HEK293T (cell line): ENCODE results near the gene SEC31A.

ENCODE experiments used
- BHLHE40 ChIP-seq: fragments of 450-650 bp; IDR thresholded peaks from 2 replicates; pipeline ENCODE4 v1.6.1; 2016; ENCODE audit warnings: mild to moderate bottlenecking, moderate library complexity, borderline replicate concordance
- ELF4 ChIP-seq: fragments of 450-650 bp; IDR thresholded peaks from 2 replicates; pipeline ENCODE4 v1.6.1; 2017; ENCODE audit warnings: antibody characterized with exemption
- FOXK2 ChIP-seq: fragments of 450-650 bp; IDR thresholded peaks from 2 replicates; pipeline ENCODE4 v1.6.1; 2016; ENCODE audit warnings: mild to moderate bottlenecking
- FOXM1 ChIP-seq: fragments of 450-650 bp; IDR thresholded peaks from 2 replicates; pipeline ENCODE4 v1.6.1; 2017; ENCODE audit warnings: mild to moderate bottlenecking, borderline replicate concordance
- HDGF ChIP-seq: fragments of 450-650 bp; IDR thresholded peaks from 2 replicates; pipeline ENCODE4 v1.6.1; 2017; ENCODE audit warnings: antibody characterized with exemption, borderline replicate concordance
- NFRKB ChIP-seq: fragments of 450-650 bp; IDR thresholded peaks from 2 replicates; pipeline ENCODE4 v1.6.1; 2016; ENCODE audit warnings: mild to moderate bottlenecking, moderate library complexity
- SP1 ChIP-seq: fragments of 450-650 bp; IDR thresholded peaks from 2 replicates; pipeline ENCODE4 v1.6.1; 2017
- SUZ12 ChIP-seq: fragments of 450-650 bp; IDR thresholded peaks from 2 replicates; pipeline ENCODE4 v1.6.1; 2016; ENCODE audit warnings: mild to moderate bottlenecking
- TF ChIP-seq, protein P1 (sequence below): fragments of 450-650 bp; IDR thresholded peaks from 2 replicates; pipeline ENCODE4 v1.6.1; 2016

DNA sequence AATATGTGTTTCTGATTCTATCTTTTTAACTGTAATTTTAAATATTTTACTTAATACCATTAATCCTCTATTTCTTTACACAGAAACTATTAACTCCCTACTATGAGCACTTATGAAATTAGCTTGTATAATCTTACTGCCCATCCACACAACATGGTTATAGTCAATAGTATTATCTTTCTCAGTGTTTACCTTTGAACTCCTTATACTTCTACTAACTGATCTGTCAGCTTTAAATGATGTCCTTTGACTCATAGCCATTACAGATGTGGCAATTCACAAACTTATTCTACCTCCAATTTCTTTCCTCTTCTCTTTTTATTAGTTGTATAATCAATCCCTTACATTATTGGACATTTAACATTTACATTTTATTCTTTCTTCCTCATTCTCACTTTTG, 5.5 kb downstream of the SEC31A start:
- TF ChIP-seq NFRKB: no peak
- no peak for TF ChIP-seq SP1
- TF ChIP-seq SUZ12: no peak
- TF ChIP-seq ELF4: no peak
- TF ChIP-seq HDGF: no peak
- TF ChIP-seq FOXK2: no peak
- TF ChIP-seq, protein P1, sequence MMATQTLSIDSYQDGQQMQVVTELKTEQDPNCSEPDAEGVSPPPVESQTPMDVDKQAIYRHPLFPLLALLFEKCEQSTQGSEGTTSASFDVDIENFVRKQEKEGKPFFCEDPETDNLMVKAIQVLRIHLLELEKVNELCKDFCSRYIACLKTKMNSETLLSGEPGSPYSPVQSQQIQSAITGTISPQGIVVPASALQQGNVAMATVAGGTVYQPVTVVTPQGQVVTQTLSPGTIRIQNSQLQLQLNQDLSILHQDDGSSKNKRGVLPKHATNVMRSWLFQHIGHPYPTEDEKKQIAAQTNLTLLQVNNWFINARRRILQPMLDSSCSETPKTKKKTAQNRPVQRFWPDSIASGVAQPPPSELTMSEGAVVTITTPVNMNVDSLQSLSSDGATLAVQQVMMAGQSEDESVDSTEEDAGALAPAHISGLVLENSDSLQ: peak; percentile 68
- no peak for TF ChIP-seq BHLHE40
- no peak for TF ChIP-seq FOXM1
